ENCODE data around the gene BRINP3.

The BRINP3 gene

GRCh38 chr1:190243056-190243455 is 234.6 kb downstream of the BRINP3 start:
- H3K4me1 Mint-ChIP-seq (ENCODE audit: low read depth): no peaks in the 10 kb centered on the region
- no peaks in the 10 kb centered on the region for H3K27me3 Mint-ChIP-seq (ENCODE audit: low read depth)
- H3K27ac Mint-ChIP-seq: no peak overlapping the region
- H3K36me3 Mint-ChIP-seq (ENCODE audit: low read depth): no peaks in the 10 kb centered on the region
- H3K9me3 Mint-ChIP-seq: no peaks in the 10 kb centered on the region
- H3K4me3 Mint-ChIP-seq: no peak overlapping the region

GRCh38 chr1:190226006-190226405 is 251.7 kb downstream of the BRINP3 start:
- Mint-ChIP-seq H3K27me3 (ENCODE audit: low read depth) (no peaks in the 10 kb centered on the region), H3K9me3 (peaks cover 8% of the 10 kb centered on the region), H3K36me3 (ENCODE audit: low read depth) (no peaks in the 10 kb centered on the region), H3K4me1 (ENCODE audit: low read depth) (no peaks in the 10 kb centered on the region), H3K4me3 (no peak overlapping the region), H3K27ac (no peak overlapping the region)

GRCh38 chr1:190212450-190212849 is 265.2 kb downstream of the BRINP3 start:
- no peaks in the 10 kb centered on the region for H3K4me1 Mint-ChIP-seq (ENCODE audit: low read depth)
- H3K36me3 Mint-ChIP-seq (ENCODE audit: low read depth): no peaks in the 10 kb centered on the region
- no peaks in the 10 kb centered on the region for H3K9me3 Mint-ChIP-seq
- no peak overlapping the region for H3K27ac Mint-ChIP-seq
- H3K4me3 Mint-ChIP-seq: no peak overlapping the region
- H3K27me3 Mint-ChIP-seq (ENCODE audit: low read depth): no peaks in the 10 kb centered on the region

- Mint-ChIP-seq H3K9me3 (peaks cover 4% of the 10 kb centered on the region), H3K27me3 (ENCODE audit: low read depth) (no peaks in the 10 kb centered on the region), H3K4me1 (ENCODE audit: low read depth) (no peaks in the 10 kb centered on the region), H3K27ac (no peak overlapping the region), H3K4me3 (no peak overlapping the region), H3K36me3 (ENCODE audit: low read depth) (no peaks in the 10 kb centered on the region)
Measured at GRCh38 chr1:190207733-190208132, 269.9 kb downstream of the BRINP3 start.

GRCh38 chr1:190205713-190206112 is 272.0 kb downstream of the BRINP3 start:
- Mint-ChIP-seq H3K9me3 (peaks cover 16% of the 10 kb centered on the region), H3K27ac (no peak overlapping the region), H3K4me3 (no peak overlapping the region), H3K27me3 (ENCODE audit: low read depth) (no peaks in the 10 kb centered on the region), H3K4me1 (ENCODE audit: low read depth) (no peaks in the 10 kb centered on the region), H3K36me3 (ENCODE audit: low read depth) (no peaks in the 10 kb centered on the region)

- Mint-ChIP-seq H3K27ac (no peak overlapping the region), H3K9me3 (peaks cover 19% of the 10 kb centered on the region), H3K4me3 (no peak overlapping the region), H3K27me3 (ENCODE audit: low read depth) (no peaks in the 10 kb centered on the region), H3K36me3 (ENCODE audit: low read depth) (no peaks in the 10 kb centered on the region), H3K4me1 (ENCODE audit: low read depth) (no peaks in the 10 kb centered on the region)
Measured at GRCh38 chr1:190196020-190196419, 281.6 kb downstream of the BRINP3 start.

GRCh38 chr1:190193508-190194115 is 284.1 kb downstream of the BRINP3 start:
- Mint-ChIP-seq H3K27me3 (ENCODE audit: low read depth) (no peaks in the 10 kb centered on the region), H3K4me3 (no peak overlapping the region), H3K9me3 (peaks cover 4% of the 10 kb centered on the region), H3K4me1 (ENCODE audit: low read depth) (no peaks in the 10 kb centered on the region), H3K27ac (no peak overlapping the region), H3K36me3 (ENCODE audit: low read depth) (no peaks in the 10 kb centered on the region)

- no peak overlapping the region for H3K27ac Mint-ChIP-seq
- H3K4me3 Mint-ChIP-seq: no peak overlapping the region
- no peaks in the 10 kb centered on the region for H3K27me3 Mint-ChIP-seq (ENCODE audit: low read depth)
- H3K9me3 Mint-ChIP-seq: no peaks in the 10 kb centered on the region
- H3K4me1 Mint-ChIP-seq (ENCODE audit: low read depth): no peaks in the 10 kb centered on the region
- no peaks in the 10 kb centered on the region for H3K36me3 Mint-ChIP-seq (ENCODE audit: low read depth)
Measured at GRCh38 chr1:190192627-190193026, 285.0 kb downstream of the BRINP3 start.

- no peaks in the 10 kb centered on the region for H3K36me3 Mint-ChIP-seq (ENCODE audit: low read depth)
- no peak overlapping the region for H3K27ac Mint-ChIP-seq
- H3K9me3 Mint-ChIP-seq: no peaks in the 10 kb centered on the region
- H3K27me3 Mint-ChIP-seq (ENCODE audit: low read depth): no peaks in the 10 kb centered on the region
- H3K4me3 Mint-ChIP-seq: no peak overlapping the region
- no peaks in the 10 kb centered on the region for H3K4me1 Mint-ChIP-seq (ENCODE audit: low read depth)
Measured at GRCh38 chr1:190183588-190183987, 294.1 kb downstream of the BRINP3 start.

- H3K36me3 Mint-ChIP-seq (ENCODE audit: low read depth): no peaks in the 10 kb centered on the region
- H3K4me3 Mint-ChIP-seq: no peak overlapping the region
- no peaks in the 10 kb centered on the region for H3K9me3 Mint-ChIP-seq
- no peaks in the 10 kb centered on the region for H3K27me3 Mint-ChIP-seq (ENCODE audit: low read depth)
- H3K27ac Mint-ChIP-seq: no peak overlapping the region
- H3K4me1 Mint-ChIP-seq (ENCODE audit: low read depth): no peaks in the 10 kb centered on the region
Measured at GRCh38 chr1:190179817-190180216, 297.8 kb downstream of the BRINP3 start.

GRCh38 chr1:190178827-190179226 is 298.8 kb downstream of the BRINP3 start:
- H3K4me3 Mint-ChIP-seq: no peak overlapping the region

GRCh38 chr1:190177555-190177954 is 300.1 kb downstream of the BRINP3 start:
- no peaks in the 10 kb centered on the region for H3K9me3 Mint-ChIP-seq
- H3K4me3 Mint-ChIP-seq: no peak overlapping the region
- no peaks in the 10 kb centered on the region for H3K4me1 Mint-ChIP-seq (ENCODE audit: low read depth)
- H3K27ac Mint-ChIP-seq: no peak overlapping the region
- H3K27me3 Mint-ChIP-seq (ENCODE audit: low read depth): no peaks in the 10 kb centered on the region
- no peaks in the 10 kb centered on the region for H3K36me3 Mint-ChIP-seq (ENCODE audit: low read depth)

More at GRCh38 chr1:190178827-190179226, 298.8 kb downstream of the BRINP3 start:
- Mint-ChIP-seq H3K27ac (no peak overlapping the region), H3K9me3 (no peaks in the 10 kb centered on the region), H3K27me3 (ENCODE audit: low read depth) (no peaks in the 10 kb centered on the region), H3K4me1 (ENCODE audit: low read depth) (no peaks in the 10 kb centered on the region), H3K36me3 (ENCODE audit: low read depth) (no peaks in the 10 kb centered on the region)

GRCh38 chr1:190176776-190177175 is 300.9 kb downstream of the BRINP3 start:
- no peak overlapping the region for H3K4me3 Mint-ChIP-seq
- no peaks in the 10 kb centered on the region for H3K36me3 Mint-ChIP-seq (ENCODE audit: low read depth)
- H3K9me3 Mint-ChIP-seq: no peaks in the 10 kb centered on the region
- H3K27ac Mint-ChIP-seq: no peak overlapping the region
- no peaks in the 10 kb centered on the region for H3K4me1 Mint-ChIP-seq (ENCODE audit: low read depth)
- no peaks in the 10 kb centered on the region for H3K27me3 Mint-ChIP-seq (ENCODE audit: low read depth)

- Mint-ChIP-seq H3K27me3 (ENCODE audit: low read depth) (no peaks in the 10 kb centered on the region), H3K4me3 (no peak overlapping the region), H3K9me3 (no peaks in the 10 kb centered on the region), H3K27ac (no peak overlapping the region), H3K36me3 (ENCODE audit: low read depth) (no peaks in the 10 kb centered on the region), H3K4me1 (ENCODE audit: low read depth) (no peaks in the 10 kb centered on the region)
Measured at GRCh38 chr1:190175320-190175719, 302.3 kb downstream of the BRINP3 start.

- H3K4me3 Mint-ChIP-seq: no peak overlapping the region
- H3K9me3 Mint-ChIP-seq: no peaks in the 10 kb centered on the region
- H3K27me3 Mint-ChIP-seq (ENCODE audit: low read depth): no peaks in the 10 kb centered on the region
- no peaks in the 10 kb centered on the region for H3K36me3 Mint-ChIP-seq (ENCODE audit: low read depth)
- no peak overlapping the region for H3K27ac Mint-ChIP-seq
- H3K4me1 Mint-ChIP-seq (ENCODE audit: low read depth): no peaks in the 10 kb centered on the region
Measured at GRCh38 chr1:190172651-190173430, 304.8 kb downstream of the BRINP3 start.
